Measurements from ENCODE around the gene SYT5.
"Not testable (repeated sequence)": the region's sequence is repeated elsewhere in the genome, so short reads cannot be mapped to it uniquely, and the experiment has no call there.

SYT5 gene

GRCh38 chr19:55179606-55180484 lies at the start of gene SYT5:
TSS of gene SYT5 (minus strand) at chr19:55180289. CDS start at chr19:55179041, 1,248 bp downstream.
- DNase-seq (peak; percentile 78), ATAC-seq (peak; percentile 33)

- ATAC-seq (no peak), DNase-seq (no peak)
Observed at GRCh38 chr19:55229789-55230182, 49.7 kb upstream of the SYT5 start.

GRCh38 chr19:55229145-55229788 lies 49.2 kb upstream of the SYT5 start:
- ATAC-seq = peak; percentile 3
- DNase-seq = no peak

- DNase-seq = no peak
- ATAC-seq = no peak
Observed at GRCh38 chr19:55228403-55229031, 48.4 kb upstream of the SYT5 start, which contains the start of gene TMEM86B. TSS of gene TMEM86B (minus strand) at chr19:55228763. CDS start at chr19:55228741, 22 bp downstream.

- ATAC-seq = no peak
Observed at GRCh38 chr19:55228015-55228391, 47.9 kb upstream of the SYT5 start.

GRCh38 chr19:55227241-55228014 lies 47.3 kb upstream of the SYT5 start:
- no peak for ATAC-seq
- DNase-seq = no peak

More at GRCh38 chr19:55228015-55228391, 47.9 kb upstream of the SYT5 start:
- no peak for DNase-seq

GRCh38 chr19:55226788-55227187 lies 46.7 kb upstream of the SYT5 start:
- DNase-seq (no peak), ATAC-seq (no peak)

GRCh38 chr19:55226273-55226672 lies 46.2 kb upstream of the SYT5 start:
- ATAC-seq = no peak
- no peak for DNase-seq

GRCh38 chr19:55225415-55225958 lies 45.4 kb upstream of the SYT5 start:
- no peak for DNase-seq
- ATAC-seq = no peak

GRCh38 chr19:55224679-55225414 lies 44.8 kb upstream of the SYT5 start:
- not testable (repeated sequence) for ATAC-seq, DNase-seq

GRCh38 chr19:55224038-55224665 lies 44.1 kb upstream of the SYT5 start:
- ATAC-seq (no peak), DNase-seq (no peak)

- no peak for ATAC-seq
- no peak for DNase-seq
Observed at GRCh38 chr19:55223291-55224037, 43.4 kb upstream of the SYT5 start.

- DNase-seq = no peak
Observed at GRCh38 chr19:55220525-55220924, 40.4 kb upstream of the SYT5 start.

GRCh38 chr19:55216461-55217198 lies 36.5 kb upstream of the SYT5 start:
- DNase-seq = peak; percentile 69
- peak; percentile 75 for ATAC-seq

More at GRCh38 chr19:55220525-55220924, 40.4 kb upstream of the SYT5 start:
- no peak for ATAC-seq

- ATAC-seq = no peak
- no peak for DNase-seq
Observed at GRCh38 chr19:55213547-55213946, 33.5 kb upstream of the SYT5 start.

GRCh38 chr19:55212447-55212846 lies 32.4 kb upstream of the SYT5 start:
- DNase-seq (peak; percentile 66), ATAC-seq (peak; percentile 33)

GRCh38 chr19:55209693-55210472 lies 29.8 kb upstream of the SYT5 start:
- DNase-seq (no peak), ATAC-seq (no peak)
